GM21825 (cell line): ENCODE data around the gene CCDC107.
"Not testable (repeated sequence)": the region's sequence is repeated elsewhere in the genome, so short reads cannot be mapped to it uniquely, and the experiment has no call there.

Experiments
- ATAC-seq: cut with Tn5 transposase; IDR thresholded peaks from one replicate; pipeline ENCODE4 v1.9.1; 2021; ENCODE audit warnings: mild to moderate bottlenecking, moderate library complexity; ENCODE audit not compliant: unreplicated experiment

Gene CCDC107

GRCh38 chr9:35637427-35637955 is 20.6 kb upstream of the CCDC107 start:
- not testable (repeated sequence) for ATAC-seq

- ATAC-seq, result not testable (repeated sequence)
Observed at GRCh38 chr9:35638751-35639150, 19.3 kb upstream of the CCDC107 start.

GRCh38 chr9:35639225-35639624 is 18.9 kb upstream of the CCDC107 start:
- ATAC-seq, result not testable (repeated sequence)

GRCh38 chr9:35639631-35640030 is 18.5 kb upstream of the CCDC107 start:
- no peak for ATAC-seq

GRCh38 chr9:35640431-35640830 is 17.7 kb upstream of the CCDC107 start:
- ATAC-seq, result not testable (repeated sequence)

- ATAC-seq, result not testable (repeated sequence)
Observed at GRCh38 chr9:35641478-35641877, 16.6 kb upstream of the CCDC107 start.

DNA sequence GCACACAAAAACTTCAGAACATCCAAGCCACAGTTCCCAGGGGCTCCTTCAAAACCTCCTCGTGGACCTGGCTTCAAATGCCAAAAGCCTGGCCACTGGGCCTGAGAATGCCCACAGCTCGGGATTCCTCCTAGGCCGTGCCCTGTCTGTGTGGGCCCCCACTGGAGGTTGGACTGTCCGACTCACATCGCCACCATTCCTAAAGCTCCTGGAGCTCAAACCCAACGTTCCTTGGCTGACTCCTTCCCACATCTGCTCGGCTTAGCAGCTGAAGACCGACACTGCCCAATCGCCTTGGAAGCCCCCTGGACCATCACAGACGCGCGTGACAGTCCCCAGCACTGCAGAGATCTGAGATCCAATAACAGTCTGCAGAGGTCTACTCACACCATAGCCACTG is 15.0 kb upstream of the CCDC107 start:
- ATAC-seq, result no peak

DNA sequence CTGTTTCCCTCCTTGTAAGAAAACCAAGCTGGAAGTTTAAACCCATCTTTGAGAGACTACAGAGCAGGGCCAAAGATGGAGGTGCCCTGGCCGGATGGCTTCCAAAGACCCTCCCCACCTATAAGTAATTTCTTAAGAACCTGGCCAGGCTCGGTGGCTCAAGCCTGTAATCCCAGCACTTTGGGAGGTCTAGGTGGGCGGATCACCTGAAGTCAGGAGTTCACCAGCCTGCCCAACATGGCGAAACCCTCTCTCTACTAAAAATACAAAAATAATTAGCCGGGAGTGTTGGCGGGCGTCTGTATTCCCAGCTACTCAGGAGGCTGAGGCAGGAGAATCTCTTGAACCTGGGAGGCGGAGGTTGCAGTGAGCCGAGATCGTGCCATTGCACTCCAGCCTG is 12.4 kb upstream of the CCDC107 start:
- ATAC-seq, result not testable (repeated sequence)

- no peak for ATAC-seq
Observed at GRCh38 chr9:35646153-35646532, 11.9 kb upstream of the CCDC107 start.

- peak; percentile 85 for ATAC-seq
Observed at GRCh38 chr9:35646533-35647265, 11.4 kb upstream of the CCDC107 start.

GRCh38 chr9:35649431-35650340 is 8.4 kb upstream of the CCDC107 start:
- no peak for ATAC-seq

DNA sequence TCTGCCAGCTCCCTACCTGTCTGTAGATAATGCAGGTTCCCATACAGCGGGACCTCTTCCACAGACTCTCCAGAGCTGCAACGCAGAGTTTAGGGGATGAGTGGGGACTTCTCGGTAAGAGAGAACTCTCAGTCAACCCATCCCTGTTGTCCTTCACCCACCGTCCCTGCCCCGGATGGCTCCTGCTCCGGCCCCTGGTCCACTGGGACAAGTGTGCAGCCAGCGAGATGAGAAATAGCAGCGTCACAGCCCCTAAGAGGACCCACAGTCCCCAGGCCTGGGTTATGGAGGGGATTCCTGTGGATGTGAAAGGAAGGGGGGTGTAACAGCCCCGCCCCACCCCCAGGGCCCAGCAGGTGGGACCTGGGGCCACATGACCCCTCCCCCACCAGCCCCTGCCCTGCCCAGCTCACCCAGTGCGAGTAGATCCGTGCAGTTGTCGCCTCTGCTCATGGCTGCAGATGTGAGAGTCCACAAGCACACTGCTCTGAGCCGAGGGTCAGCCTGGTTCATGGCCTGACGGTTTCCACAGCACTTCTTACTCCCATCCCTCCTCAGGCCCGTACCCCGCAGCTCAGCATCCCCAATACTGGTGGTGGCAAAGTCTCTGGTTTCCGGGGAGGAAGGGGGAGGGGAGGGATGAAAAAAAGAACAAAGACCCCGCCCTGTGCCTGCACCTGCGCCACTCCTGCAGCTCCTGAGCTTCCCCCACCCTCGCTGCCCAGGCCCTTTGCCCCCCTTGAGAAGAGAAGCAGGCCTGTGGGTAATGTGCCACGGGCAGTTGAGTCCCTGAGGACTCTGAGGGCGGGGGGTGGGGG is 7.5 kb upstream of the CCDC107 start, which contains the start of gene SIT1:
SIT1 (minus strand) TSS at position 591 of the 818 bp plus-strand sequence; CDS start at position 513, 78 bp downstream.
- ATAC-seq, result no peak

DNA sequence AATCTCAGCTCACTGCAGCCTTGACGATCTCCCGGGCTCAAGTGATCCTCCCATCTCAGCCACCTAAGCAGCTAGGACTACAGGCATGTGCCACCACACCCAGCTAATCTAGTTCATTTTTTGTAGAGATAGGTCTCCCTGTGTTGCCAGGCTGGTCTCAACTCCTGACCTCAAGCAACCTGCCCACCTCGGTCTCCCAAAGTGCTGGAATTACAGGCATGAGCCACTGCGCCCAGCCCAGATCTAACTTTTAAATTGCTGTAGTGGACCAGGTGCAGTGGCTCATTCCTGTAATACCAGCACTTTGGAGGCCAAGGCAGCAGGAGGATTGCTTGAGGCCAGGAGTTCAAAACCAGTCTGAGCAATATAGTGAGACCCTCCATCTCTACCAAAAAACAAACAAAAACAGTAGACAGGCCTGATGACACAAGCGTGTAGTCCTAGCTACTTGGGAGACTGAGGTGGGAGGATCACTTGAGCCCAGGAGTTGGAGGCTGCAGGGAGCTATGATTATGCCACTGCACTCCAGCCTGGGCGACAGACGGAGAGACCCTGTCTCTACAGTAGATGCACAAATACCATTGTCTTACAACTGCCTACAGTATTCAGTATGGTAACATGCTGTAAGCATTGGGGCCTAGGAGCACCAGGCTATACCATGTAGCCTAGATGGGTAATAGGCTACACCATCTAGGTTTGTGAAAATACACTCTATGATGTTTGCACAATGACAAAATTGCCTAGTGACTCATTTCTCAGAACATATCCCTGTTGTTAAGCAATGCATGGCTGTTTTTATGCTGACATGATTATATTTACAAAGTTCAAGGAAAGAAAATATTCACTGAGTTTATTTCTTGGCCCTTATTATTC is 5.9 kb upstream of the CCDC107 start:
- ATAC-seq, result no peak

- ATAC-seq, result no peak
Observed at GRCh38 chr9:35652829-35653209, 5.3 kb upstream of the CCDC107 start.

GRCh38 chr9:35653611-35654010 is 4.5 kb upstream of the CCDC107 start:
- no peak for ATAC-seq

DNA sequence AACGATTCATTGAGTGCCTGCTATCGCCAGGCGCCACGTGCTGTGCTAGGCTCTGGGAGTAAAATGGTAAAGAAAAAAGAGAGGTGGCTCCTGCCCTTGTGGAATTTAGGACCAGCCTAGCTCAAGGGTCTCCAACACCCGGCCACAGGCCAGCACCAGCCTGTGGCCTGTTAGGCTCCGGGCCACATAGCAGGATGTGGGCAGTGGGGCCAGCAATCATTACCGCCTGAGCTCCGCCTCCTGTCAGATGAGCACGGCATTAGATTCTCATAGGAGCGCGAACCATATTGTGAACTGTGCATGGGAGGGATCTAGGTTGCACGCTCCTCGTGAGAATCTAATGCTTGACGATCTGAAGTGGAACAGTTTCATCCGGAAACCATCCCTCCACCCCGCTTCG is 1.7 kb upstream of the CCDC107 start:
- no peak for ATAC-seq

DNA sequence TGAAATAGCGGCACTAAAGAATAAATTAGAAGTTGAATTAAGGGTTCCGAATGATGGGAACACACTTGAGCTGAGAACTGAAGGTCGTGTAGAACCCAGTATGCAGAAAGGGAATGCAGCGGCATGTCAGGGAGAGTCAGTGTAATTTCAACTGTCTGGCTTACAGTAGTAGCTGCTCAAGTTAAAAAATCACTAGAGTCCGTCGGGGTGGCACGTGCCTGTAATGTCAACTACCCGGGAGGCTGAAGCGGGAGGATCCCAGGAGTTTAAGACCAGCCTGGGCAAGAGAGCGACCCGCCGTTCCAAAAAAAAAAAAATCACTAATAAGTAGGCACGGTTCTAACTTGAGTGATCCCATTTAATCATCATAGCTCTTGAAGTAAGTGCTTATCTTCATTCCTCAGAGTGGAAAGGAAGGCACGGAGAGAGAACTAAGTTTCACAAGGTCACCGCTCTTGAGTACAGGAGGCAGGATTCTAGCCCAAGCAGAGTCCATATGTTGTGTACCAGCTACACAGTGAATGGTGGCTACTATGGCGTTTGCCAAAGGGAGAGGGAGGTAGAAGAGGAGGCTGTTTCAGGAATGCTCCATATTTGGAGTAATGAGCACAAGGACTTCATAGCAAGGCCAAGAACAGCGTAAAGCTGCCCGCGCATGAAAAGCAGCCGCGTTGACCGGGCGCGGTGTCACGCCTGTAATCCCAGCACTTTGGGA is 1.1 kb upstream of the CCDC107 start:
- no peak for ATAC-seq

DNA sequence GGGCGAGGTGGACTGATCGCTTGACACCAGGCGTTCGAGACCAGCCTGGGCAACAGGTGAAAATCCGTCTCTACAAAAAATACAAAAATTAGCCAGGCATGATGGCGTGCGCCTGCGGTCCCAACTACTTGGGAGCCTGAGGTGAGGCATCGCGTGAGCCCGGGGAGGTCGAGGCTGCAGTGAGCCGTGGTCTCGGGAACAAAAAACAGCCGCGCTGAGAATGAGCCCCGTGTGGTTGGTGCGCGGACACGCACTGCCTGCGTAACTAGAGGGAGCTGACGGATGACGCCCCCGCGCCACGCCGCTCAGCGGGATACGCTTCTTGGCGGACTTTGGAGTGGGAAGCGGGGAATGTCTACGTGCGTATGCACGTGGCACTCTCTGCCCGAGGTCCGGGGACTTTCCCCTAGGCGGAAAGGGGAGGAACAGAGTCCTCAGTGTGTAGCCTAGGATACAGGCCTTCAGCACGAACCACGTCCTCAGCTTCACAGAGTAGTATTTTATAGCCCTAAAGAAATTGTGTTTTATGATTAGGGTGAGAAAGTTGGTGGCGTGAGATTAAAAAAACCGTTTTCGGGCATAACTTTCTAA is 451 bp upstream of the CCDC107 start, which contains the start of gene RMRP:
RMRP (minus strand) TSS at position 474 of the 591 bp plus-strand sequence.
- ATAC-seq, result peak; percentile 86

DNA sequence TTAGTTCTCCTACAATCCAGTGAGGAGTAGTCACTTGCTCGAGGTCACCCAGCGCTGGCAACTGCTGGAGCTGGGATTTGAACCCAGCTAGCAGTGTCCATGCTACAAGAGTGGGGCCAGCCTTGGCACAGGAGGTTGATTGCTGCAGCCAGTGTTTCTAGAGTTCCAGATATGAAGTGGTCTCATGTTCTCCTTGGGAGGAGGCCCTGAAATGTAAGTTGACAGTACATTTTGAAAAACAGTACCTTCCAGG is 802 bp downstream of the CCDC107 start:
- no peak for ATAC-seq
